ENCODE results near the gene CPXM2. TPM values are rescaled to one million over a fixed set of nuclear protein-coding genes. Genes with fewer than 3 reads are reported as not detected.
"Not testable (repeated sequence)": the region's sequence is repeated elsewhere in the genome, so short reads cannot be mapped to it uniquely, and the experiment has no call there.

Gene CPXM2
- total RNA-seq, 5 donors from 2014 or later (not counting 1 experiment from before 2014, with no cell fraction given): not detected

DNA sequence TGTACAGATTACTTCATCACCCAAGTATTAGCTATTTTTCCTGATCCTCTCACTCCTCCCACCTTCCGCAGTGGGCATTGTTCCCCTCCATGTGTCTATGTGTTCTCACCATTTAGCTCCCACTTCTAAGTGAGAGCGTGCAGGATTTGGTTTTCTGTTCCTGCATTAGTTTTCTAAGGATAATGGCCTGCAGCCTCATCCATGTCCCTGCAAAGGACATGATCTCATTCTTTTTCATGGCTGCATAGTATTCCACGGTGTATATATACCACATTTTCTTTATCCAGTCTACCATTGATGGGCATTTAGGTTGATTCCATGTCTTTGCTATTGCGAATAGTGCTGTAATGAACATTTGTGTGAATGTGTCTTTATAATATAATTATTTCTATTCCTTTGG lies 154.7 kb downstream of the CPXM2 start:
- peaks cover 5 to 12% (median 5%) of the 10 kb centered on the region in 3 donors for H3K9me3 Mint-ChIP-seq
- H3K9me3 ChIP-seq; H3K36me3 Mint-ChIP-seq; H3K27ac Mint-ChIP-seq; CTCF ChIA-PET; H3K4me3 Mint-ChIP-seq; ATAC-seq (replicated peaks in 1 of 4); H3K4me1 Mint-ChIP-seq; POLR2A ChIA-PET; H3K27ac ChIP-seq (ENCODE audit: low read length); H3K27me3 ChIP-seq (replicated peaks in 1 of 2; ENCODE audit: control insufficient read depth in 2 of 2, extremely low read depth in 1 of 2, insufficient read depth in 2 of 2, low read length in 1 of 2); H3K4me3 ChIP-seq (ENCODE audit: control insufficient read depth in 1 of 2, extremely low read depth in 1 of 2, low read length in 1 of 2); H3K36me3 ChIP-seq (ENCODE audit: control insufficient read depth in 2 of 2, extremely low read depth in 1 of 2, insufficient read depth in 1 of 2, low read length in 1 of 2); H3K4me1 ChIP-seq (ENCODE audit: control insufficient read depth in 1 of 2, extremely low read depth in 1 of 2, insufficient read depth in 2 of 2, low read length in 2 of 2); DNase-seq; H3K27me3 Mint-ChIP-seq: not testable (repeated sequence)
- WGBS (ENCODE audit: insufficient coverage): 100% methylated on average over 1 of the region's 4 CpGs

- POLR2A ChIA-PET: no interaction called here
- Mint-ChIP-seq H3K27me3 (peaks cover 2 to 10% of the 10 kb centered on the region in 2 donors), H3K4me3 (no peak overlapping the region), H3K27ac (no peak overlapping the region), H3K36me3 (no peaks in the 10 kb centered on the region), H3K9me3 (peaks cover 0 to 11% (median 1%) of the 10 kb centered on the region in 3 donors), H3K4me1 (no peaks in the 10 kb centered on the region)
- H3K4me3 ChIP-seq (ENCODE audit: control insufficient read depth in 1 of 2, extremely low read depth in 1 of 2, low read length in 1 of 2): no peak overlapping the region
- no peaks in the 10 kb centered on the region for H3K36me3 ChIP-seq (ENCODE audit: control insufficient read depth in 2 of 2, extremely low read depth in 1 of 2, insufficient read depth in 1 of 2, low read length in 1 of 2)
- CTCF ChIA-PET: no interaction called here
- H3K9me3 ChIP-seq: no peaks in the 10 kb centered on the region
- no peak overlapping the region for H3K27ac ChIP-seq (ENCODE audit: low read length)
- WGBS (ENCODE audit: insufficient coverage): 100% methylated on average over 3 of the region's 6 CpGs
- peaks cover 0 to 8% of the 10 kb centered on the region in 2 experiments for H3K27me3 ChIP-seq (replicated peaks in 1 of 2; ENCODE audit: control insufficient read depth in 2 of 2, extremely low read depth in 1 of 2, insufficient read depth in 2 of 2, low read length in 1 of 2)
- no peak for DNase-seq
- no peak for ATAC-seq (replicated peaks in 1 of 4)
- no peaks in the 10 kb centered on the region for H3K4me1 ChIP-seq (ENCODE audit: control insufficient read depth in 1 of 2, extremely low read depth in 1 of 2, insufficient read depth in 2 of 2, low read length in 2 of 2)
Observed at GRCh38 chr10:123729523-123729922, 162.1 kb downstream of the CPXM2 start.

GRCh38 chr10:123726836-123727235 lies 164.8 kb downstream of the CPXM2 start:
- Mint-ChIP-seq H3K4me1 (no peaks in the 10 kb centered on the region), H3K27me3 (peaks cover 2 to 13% of the 10 kb centered on the region in 2 donors), H3K36me3 (no peaks in the 10 kb centered on the region), H3K4me3 (no peak overlapping the region), H3K27ac (no peak overlapping the region), H3K9me3 (peaks cover 0 to 5% (median 1%) of the 10 kb centered on the region in 3 donors)
- DNase-seq (no peak), ATAC-seq (replicated peaks in 1 of 4) (no peak)
- H3K27me3 ChIP-seq (replicated peaks in 1 of 2; ENCODE audit: control insufficient read depth in 2 of 2, extremely low read depth in 1 of 2, insufficient read depth in 2 of 2, low read length in 1 of 2): peaks cover 0 to 8% of the 10 kb centered on the region in 2 experiments
- no peak overlapping the region for H3K4me3 ChIP-seq (ENCODE audit: control insufficient read depth in 1 of 2, extremely low read depth in 1 of 2, low read length in 1 of 2)
- H3K9me3 ChIP-seq: no peaks in the 10 kb centered on the region
- H3K36me3 ChIP-seq (ENCODE audit: control insufficient read depth in 2 of 2, extremely low read depth in 1 of 2, insufficient read depth in 1 of 2, low read length in 1 of 2): no peaks in the 10 kb centered on the region
- WGBS (ENCODE audit: insufficient coverage): 67% methylated on average over 1 of the region's 2 CpGs
- no peaks in the 10 kb centered on the region for H3K4me1 ChIP-seq (ENCODE audit: control insufficient read depth in 1 of 2, extremely low read depth in 1 of 2, insufficient read depth in 2 of 2, low read length in 2 of 2)
- no peak overlapping the region for H3K27ac ChIP-seq (ENCODE audit: low read length)
- CTCF ChIA-PET: interaction anchor here in 1 of 2 donors (0.6 kb wide), 1 partner anchor 1912 kb away, joined by 3 read pairs; no protein-coding TSS in a partner anchor
- POLR2A ChIA-PET: no interaction called here

DNA sequence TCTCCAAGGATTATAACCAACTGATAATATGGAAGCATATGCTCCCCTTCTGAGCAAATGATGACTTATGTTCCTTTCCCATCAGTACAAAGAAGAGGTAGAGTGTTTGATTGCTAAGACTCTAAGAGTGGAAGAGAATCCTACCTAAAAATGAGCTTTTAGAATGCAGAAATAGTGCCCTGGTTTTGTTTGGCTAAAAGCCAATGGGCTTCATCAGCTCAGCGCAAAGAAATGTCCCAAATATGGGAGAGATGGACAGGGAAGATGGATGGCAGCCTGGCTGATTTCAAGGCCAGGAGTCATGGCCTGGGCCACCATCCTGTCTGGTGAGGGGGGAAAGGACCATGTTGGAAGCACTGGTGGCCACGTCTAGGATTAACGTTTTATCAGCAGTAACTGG lies 165.2 kb downstream of the CPXM2 start:
- H3K4me3 Mint-ChIP-seq: no peak overlapping the region
- ChIA-PET CTCF (interaction anchor here in 1 of 2 donors (0.6 kb wide), 1 partner anchor 1912 kb away, joined by 3 read pairs; no protein-coding TSS in a partner anchor), POLR2A (no interaction called here)
- H3K9me3 Mint-ChIP-seq: peaks cover 0 to 5% (median 1%) of the 10 kb centered on the region in 3 donors
- no peaks in the 10 kb centered on the region for H3K36me3 Mint-ChIP-seq
- peaks cover 2 to 13% of the 10 kb centered on the region in 2 donors for H3K27me3 Mint-ChIP-seq
- no peaks in the 10 kb centered on the region for H3K4me1 ChIP-seq (ENCODE audit: control insufficient read depth in 1 of 2, extremely low read depth in 1 of 2, insufficient read depth in 2 of 2, low read length in 2 of 2)
- H3K27me3 ChIP-seq (replicated peaks in 1 of 2; ENCODE audit: control insufficient read depth in 2 of 2, extremely low read depth in 1 of 2, insufficient read depth in 2 of 2, low read length in 1 of 2): peaks cover 0 to 8% of the 10 kb centered on the region in 2 experiments
- H3K27ac ChIP-seq (ENCODE audit: low read length): no peak overlapping the region
- WGBS (ENCODE audit: insufficient coverage): 69% methylated on average over 3 of the region's 3 CpGs
- H3K27ac Mint-ChIP-seq: no peak overlapping the region
- H3K4me1 Mint-ChIP-seq: no peaks in the 10 kb centered on the region
- ATAC-seq (replicated peaks in 1 of 4): no peak
- H3K9me3 ChIP-seq: no peaks in the 10 kb centered on the region
- DNase-seq: no peak
- no peak overlapping the region for H3K4me3 ChIP-seq (ENCODE audit: control insufficient read depth in 1 of 2, extremely low read depth in 1 of 2, low read length in 1 of 2)
- H3K36me3 ChIP-seq (ENCODE audit: control insufficient read depth in 2 of 2, extremely low read depth in 1 of 2, insufficient read depth in 1 of 2, low read length in 1 of 2): no peaks in the 10 kb centered on the region

DNA sequence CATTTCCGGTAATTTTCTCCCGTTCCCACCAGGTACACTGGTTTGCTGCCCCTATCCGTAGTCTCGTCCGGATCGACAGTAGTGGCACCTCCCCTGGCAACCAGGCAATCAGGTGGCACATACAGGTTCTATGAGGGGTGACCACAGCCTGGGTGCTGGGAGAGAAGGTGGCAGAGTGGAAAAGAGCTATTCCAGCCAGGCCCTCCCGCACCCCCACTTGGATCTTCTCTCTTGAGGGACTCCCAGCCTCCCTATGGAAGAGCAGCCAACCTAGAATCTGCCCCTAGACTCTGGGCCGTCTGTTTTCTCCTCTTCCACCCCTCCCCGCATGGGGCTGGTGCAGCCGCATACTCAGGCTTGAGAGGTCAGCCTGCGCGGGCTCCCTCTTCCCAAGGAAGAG lies 166.9 kb downstream of the CPXM2 start:
- H3K9me3 ChIP-seq: no peaks in the 10 kb centered on the region
- Mint-ChIP-seq H3K4me3 (no peak overlapping the region), H3K27ac (no peak overlapping the region), H3K9me3 (peaks cover 0 to 5% (median 0%) of the 10 kb centered on the region in 3 donors), H3K36me3 (no peaks in the 10 kb centered on the region), H3K27me3 (peaks cover 2 to 13% of the 10 kb centered on the region in 2 donors), H3K4me1 (no peaks in the 10 kb centered on the region)
- 94% methylated on average over 11 of the region's 12 CpGs for WGBS (ENCODE audit: insufficient coverage)
- CTCF ChIA-PET: no interaction called here
- no peaks in the 10 kb centered on the region for H3K4me1 ChIP-seq (ENCODE audit: control insufficient read depth in 1 of 2, extremely low read depth in 1 of 2, insufficient read depth in 2 of 2, low read length in 2 of 2)
- POLR2A ChIA-PET: no interaction called here
- H3K27ac ChIP-seq (ENCODE audit: low read length): no peak overlapping the region
- peaks cover 0 to 8% of the 10 kb centered on the region in 2 experiments for H3K27me3 ChIP-seq (replicated peaks in 1 of 2; ENCODE audit: control insufficient read depth in 2 of 2, extremely low read depth in 1 of 2, insufficient read depth in 2 of 2, low read length in 1 of 2)
- H3K4me3 ChIP-seq (ENCODE audit: control insufficient read depth in 1 of 2, extremely low read depth in 1 of 2, low read length in 1 of 2): no peak overlapping the region
- no peak for ATAC-seq (replicated peaks in 1 of 4)
- DNase-seq: no peak
- H3K36me3 ChIP-seq (ENCODE audit: control insufficient read depth in 2 of 2, extremely low read depth in 1 of 2, insufficient read depth in 1 of 2, low read length in 1 of 2): no peaks in the 10 kb centered on the region

- Mint-ChIP-seq H3K36me3 (no peaks in the 10 kb centered on the region), H3K27me3 (peaks cover 0 to 12% of the 10 kb centered on the region in 2 donors), H3K4me3 (no peak overlapping the region), H3K4me1 (no peaks in the 10 kb centered on the region), H3K9me3 (peaks cover 0 to 5% (median 2%) of the 10 kb centered on the region in 3 donors), H3K27ac (no peak overlapping the region)
- ChIA-PET POLR2A (no interaction called here), CTCF (no interaction called here)
- H3K4me1 ChIP-seq (ENCODE audit: control insufficient read depth in 1 of 2, extremely low read depth in 1 of 2, insufficient read depth in 2 of 2, low read length in 2 of 2): no peaks in the 10 kb centered on the region
- H3K9me3 ChIP-seq: no peaks in the 10 kb centered on the region
- ATAC-seq (replicated peaks in 1 of 4) (no peak), DNase-seq (no peak)
- no peak overlapping the region for H3K27ac ChIP-seq (ENCODE audit: low read length)
- 100% methylated on average over 1 of the region's 2 CpGs for WGBS (ENCODE audit: insufficient coverage)
- no peaks in the 10 kb centered on the region for H3K36me3 ChIP-seq (ENCODE audit: control insufficient read depth in 2 of 2, extremely low read depth in 1 of 2, insufficient read depth in 1 of 2, low read length in 1 of 2)
- H3K27me3 ChIP-seq (replicated peaks in 1 of 2; ENCODE audit: control insufficient read depth in 2 of 2, extremely low read depth in 1 of 2, insufficient read depth in 2 of 2, low read length in 1 of 2): peaks cover 0 to 8% of the 10 kb centered on the region in 2 experiments
- H3K4me3 ChIP-seq (ENCODE audit: control insufficient read depth in 1 of 2, extremely low read depth in 1 of 2, low read length in 1 of 2): no peak overlapping the region
Observed at GRCh38 chr10:123722351-123722750, 169.3 kb downstream of the CPXM2 start.

Measured in T-cell (primary cell).